Esophagus muscularis mucosa (tissue), 4 donors: ENCODE measurements around the gene CARNS1. TPM values are rescaled to one million over a fixed set of nuclear protein-coding genes. Genes with fewer than 3 reads are reported as not detected.

Source experiments
- DNase-seq: peaks from one replicate; pipeline ENCODE4 v3.0.0-alpha.2; 2017; ENCODE audit errors: extremely low spot score
- H3K27ac ChIP-seq, 4 donors: fragments of 200-600 bp; sonication (generic); replicated peaks in 1 of 4; 1 replicate in 3 of 4; 2 replicates in 1 of 4; pipeline ENCODE4 v1.5.1; 2016 to 2019; ENCODE audit warnings: mild to moderate bottlenecking in 1 of 4
- H3K27me3 ChIP-seq, 4 donors: fragments of 200-600 bp; sonication (generic); one replicate each; pipeline versions ENCODE4 v1.5.1 to v1.6.0; 2016 to 2019
- H3K36me3 ChIP-seq, 4 donors: fragments of 200-600 bp; sonication (generic); one replicate each; pipeline ENCODE4 v1.5.1; 2016 to 2019
- H3K4me1 ChIP-seq, 4 donors: fragments of 200-600 bp; sonication (generic); one replicate each; pipeline ENCODE4 v1.5.1; 2016 to 2019
- H3K4me3 ChIP-seq, 4 donors: fragments of 200-600 bp; sonication (generic); 1 replicate in 2 of 4; 2 replicates in 2 of 4; pipeline ENCODE4 v1.5.1; 2016 to 2019; ENCODE audit warnings: mild to moderate bottlenecking in 4 of 4, moderate library complexity in 1 of 4
- H3K9me3 ChIP-seq, 4 donors: fragments of 200-600 bp; sonication (generic); 1 replicate in 3 of 4; 2 replicates in 1 of 4; pipeline ENCODE4 v1.5.1; 2016 to 2019
- CTCF ChIP-seq, 3 experiments: fragments of 200-600 bp in 2 of 3; fragments of 450-650 bp in 1 of 3; sonication (generic) in 2 of 3; IDR thresholded peaks; one replicate each; pipeline ENCODE4 v1.5.1; 2017 to 2019; ENCODE audit warnings: antibody characterized with exemption in 3 of 3, mild to moderate bottlenecking in 2 of 3, moderate library complexity in 1 of 3
- EP300 ChIP-seq: sonication (generic); formaldehyde crosslinking; IDR thresholded peaks from one replicate; pipeline ENCODE4 v1.6.1; 2017; ENCODE audit warnings: antibody characterized with exemption
- POLR2A ChIP-seq: fragments of 450-650 bp; IDR thresholded peaks from one replicate; pipeline ENCODE4 v1.6.1; 2017; ENCODE audit warnings: antibody characterized with exemption, moderate library complexity, mild to moderate bottlenecking, low read depth
- POLR2AphosphoS5 ChIP-seq, 2 donors: sonication (generic); formaldehyde crosslinking; IDR thresholded peaks; one replicate each; pipeline ENCODE4 v1.6.1; 2017; ENCODE audit warnings: antibody characterized with exemption in 2 of 2
- WGBS: methylation state at CpG from one replicate; pipeline ENCODE4 v1.1.5; 2018; 5-methylcytosine and 5-hydroxymethylcytosine counted together
- intact Hi-C: fragments of 100-400 bp; cut with DNase I; formaldehyde crosslinking; loops from one replicate; pipeline ENCODE4 v1.15.1; 2023
- total RNA-seq, 4 donors: library from RNA; depleted of rRNA; stranded (reverse); fragments of >200 nt; gene quantifications; one replicate each; pipeline versions ENCODE4 v1.1.0 to v1.2.1, GENCODE V29; 2016

CARNS1 gene
- total RNA-seq, 4 donors from 2014 or later: 0.83 to 1.9 (median 1.2) TPM

- 64% methylated on average over 1 of the region's 2 CpGs for WGBS
- Histone ChIP-seq H3K4me1 (peaks cover 32 to 55% (median 42%) of the 10 kb centered on the region in 4 donors), H3K9me3 (no peaks in the 10 kb centered on the region), H3K4me3 (no peak overlapping the region), H3K27ac (no peak overlapping the region), H3K27me3 (peaks cover 0 to 49% (median 10%) of the 10 kb centered on the region in 4 donors), H3K36me3 (no peaks in the 10 kb centered on the region)
- DNase-seq: no peak
- TF ChIP-seq POLR2AphosphoS5 (IDR thresholded peaks at IDR 0.05) (no peak), CTCF (IDR thresholded peaks at IDR 0.05) (no peak)
- intact Hi-C loops: no loop called here
Measured at GRCh38 chr11:67413266-67413849, 2.1 kb upstream of the CARNS1 start.

- Histone ChIP-seq H3K4me1 (peaks cover 54 to 66% (median 55%) of the 10 kb centered on the region in 4 donors), H3K9me3 (no peaks in the 10 kb centered on the region), H3K27ac (peak overlapping the region in 3 of 4 donors; percentile 56 to 69 (median 65)), H3K27me3 (peaks cover 0 to 16% (median 0%) of the 10 kb centered on the region in 4 donors), H3K4me3 (no peak overlapping the region), H3K36me3 (no peaks in the 10 kb centered on the region)
- WGBS: 51% methylated on average over 11 of the region's 21 CpGs
- TF ChIP-seq POLR2AphosphoS5 (IDR thresholded peaks at IDR 0.05) (peak in 1 of 2 donors; percentile 26), POLR2A (no peak)
- intact Hi-C loops: no loop called here
- no peak for DNase-seq
Measured at GRCh38 chr11:67416416-67417335, 1.2 kb downstream of the CARNS1 start.

- intact Hi-C loops: no loop called here
- 81% methylated on average over 12 of the region's 12 CpGs for WGBS
- no peak overlapping the region for H3K4me3 ChIP-seq
- no peak for DNase-seq
- peak overlapping the region in 2 of 4 donors; percentile 40 to 65 for H3K27ac ChIP-seq
- H3K36me3 ChIP-seq: no peaks in the 10 kb centered on the region
- peaks cover 0 to 10% (median 0%) of the 10 kb centered on the region in 4 donors for H3K27me3 ChIP-seq
- H3K9me3 ChIP-seq: no peaks in the 10 kb centered on the region
- TF ChIP-seq CTCF (IDR thresholded peaks at IDR 0.05) (no peak), EP300 (no peak), POLR2AphosphoS5 (IDR thresholded peaks at IDR 0.05) (no peak), POLR2A (no peak)
- peaks cover 54 to 66% (median 56%) of the 10 kb centered on the region in 4 donors for H3K4me1 ChIP-seq
Measured at GRCh38 chr11:67417425-67417824, 1.9 kb downstream of the CARNS1 start.

- H3K27ac ChIP-seq: peak overlapping the region in 3 of 4 donors; percentile 10 to 85 (median 52)
- H3K4me1 ChIP-seq: peaks cover 54 to 66% (median 56%) of the 10 kb centered on the region in 4 donors
- no peaks in the 10 kb centered on the region for H3K9me3 ChIP-seq
- H3K27me3 ChIP-seq: peaks cover 0 to 6% (median 0%) of the 10 kb centered on the region in 4 donors
- no peak for DNase-seq
- WGBS: 79% methylated on average over 13 of the region's 26 CpGs
- intact Hi-C loops: no loop called here
- no peaks in the 10 kb centered on the region for H3K36me3 ChIP-seq
- H3K4me3 ChIP-seq: no peak overlapping the region
- TF ChIP-seq POLR2AphosphoS5 (IDR thresholded peaks at IDR 0.05) (no peak), CTCF (IDR thresholded peaks at IDR 0.05) (no peak), EP300 (no peak), POLR2A (no peak)
Measured at GRCh38 chr11:67418476-67419281, 3.2 kb downstream of the CARNS1 start.
